ENCODE measurements around the gene NDUFAF3.

Gene NDUFAF3

DNA sequence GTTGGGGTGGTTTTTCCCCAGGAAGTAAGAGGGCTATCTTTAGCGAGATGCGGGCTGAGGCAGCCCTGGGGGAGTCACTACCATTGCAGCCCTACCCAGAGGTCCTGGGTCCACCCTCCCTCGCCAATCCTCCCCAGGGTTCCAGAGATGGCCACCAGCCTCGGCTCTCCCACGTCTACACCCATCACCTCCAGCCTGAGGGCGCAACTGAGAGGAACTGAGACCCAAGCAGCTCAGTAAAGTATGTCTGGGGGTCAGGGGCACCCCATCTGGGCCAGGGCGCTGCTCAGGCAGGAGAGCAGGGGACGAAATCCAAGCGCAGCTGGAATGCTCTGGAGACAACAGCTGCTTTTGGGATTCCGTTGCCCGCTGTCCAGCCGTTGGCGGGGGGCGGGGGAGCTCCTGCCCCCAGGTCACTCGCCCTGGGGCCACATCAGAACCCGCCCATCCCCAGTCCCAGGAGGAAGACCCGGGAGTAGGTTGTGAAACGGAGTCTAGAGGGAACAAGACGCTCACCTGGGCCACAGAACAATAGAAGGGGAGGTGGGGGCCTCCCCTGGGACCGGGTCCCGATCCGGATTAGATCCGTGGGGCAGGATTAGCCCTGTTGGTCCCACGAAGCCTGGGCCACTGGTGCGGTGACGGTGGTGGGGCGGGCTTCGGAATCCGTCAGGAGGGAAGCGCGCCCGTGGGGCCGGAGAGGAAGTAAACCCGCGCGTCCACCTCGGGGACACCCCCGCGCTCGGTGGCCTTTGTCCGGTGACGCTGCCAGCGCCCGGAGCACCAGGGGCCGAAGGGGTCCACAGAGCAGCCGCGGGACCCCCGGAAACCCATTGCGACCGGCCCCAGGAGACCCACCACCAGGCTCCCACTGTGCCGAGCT lies 1.4 kb upstream of the NDUFAF3 start:
- DNase-seq = no peak

DNA sequence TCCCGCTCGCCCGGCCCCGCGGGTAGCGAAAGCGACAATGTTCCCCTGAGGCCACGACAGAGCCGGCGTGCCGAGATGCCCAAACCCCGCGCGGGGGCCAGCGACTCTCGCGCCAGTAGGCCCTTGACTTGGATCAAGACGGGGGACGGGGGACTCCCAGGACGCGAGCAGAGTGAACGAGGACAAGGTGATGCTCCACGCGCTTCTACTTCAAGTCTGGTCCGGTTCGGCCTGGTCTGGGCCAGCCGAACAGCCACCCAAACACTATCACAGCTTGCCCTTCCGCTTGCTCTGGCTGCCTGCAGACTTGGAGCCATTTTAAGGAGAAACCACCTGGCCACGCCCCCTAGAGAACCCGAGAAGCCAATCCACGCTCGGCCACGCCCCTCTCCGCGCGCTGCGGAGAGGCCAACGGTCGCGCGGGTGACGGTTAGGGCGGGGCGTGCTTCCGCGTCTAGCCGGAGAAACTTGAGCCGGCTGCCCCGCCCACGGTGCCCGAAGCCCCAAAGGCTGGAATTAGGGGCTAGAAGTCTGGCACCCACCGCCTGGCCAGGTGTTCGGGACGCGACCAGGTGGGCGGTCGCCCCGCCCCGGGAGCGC lies 608 bp upstream of the NDUFAF3 start:
- DNase-seq = peak; percentile 96

DNA sequence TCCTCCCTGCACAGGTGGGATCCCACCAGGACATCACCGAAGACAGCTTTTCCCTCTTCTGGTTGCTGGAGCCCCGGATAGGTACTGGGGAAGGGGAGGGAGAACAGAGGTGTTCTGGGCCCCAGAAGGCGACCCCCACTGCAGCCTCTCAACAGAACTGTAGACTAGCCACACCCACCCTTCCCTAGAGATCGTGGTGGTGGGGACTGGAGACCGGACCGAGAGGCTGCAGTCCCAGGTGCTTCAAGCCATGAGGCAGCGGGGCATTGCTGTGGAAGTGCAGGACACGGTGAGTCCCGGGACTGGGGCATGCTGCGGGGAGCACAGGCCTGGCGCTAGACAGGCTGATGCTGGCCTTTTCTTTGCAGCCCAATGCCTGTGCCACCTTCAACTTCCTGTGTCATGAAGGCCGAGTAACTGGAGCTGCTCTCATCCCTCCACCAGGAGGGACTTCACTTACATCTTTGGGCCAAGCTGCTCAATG lies 809 bp downstream of the NDUFAF3 start:
- DNase-seq = no peak

DNA sequence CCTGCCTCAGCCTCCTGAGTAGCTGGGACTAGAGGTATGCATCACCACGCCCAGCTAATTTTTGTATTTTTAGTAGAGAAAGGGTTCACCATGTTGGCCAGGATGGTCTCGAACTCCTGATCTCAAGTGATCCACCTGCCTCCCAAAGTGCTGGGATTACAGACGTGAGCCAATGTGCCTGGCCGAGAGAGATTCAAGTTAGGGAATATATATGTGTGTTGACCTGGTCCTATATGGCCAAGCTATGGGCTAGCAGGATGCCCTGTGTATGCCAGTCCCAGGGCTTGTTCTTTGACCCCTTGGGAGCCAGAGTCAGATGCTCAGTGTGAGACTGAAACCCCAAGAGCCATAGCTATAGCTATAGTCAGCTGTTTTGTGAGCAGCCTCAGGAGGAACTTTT lies 1.9 kb downstream of the NDUFAF3 start:
- DNase-seq = no peak

DNA sequence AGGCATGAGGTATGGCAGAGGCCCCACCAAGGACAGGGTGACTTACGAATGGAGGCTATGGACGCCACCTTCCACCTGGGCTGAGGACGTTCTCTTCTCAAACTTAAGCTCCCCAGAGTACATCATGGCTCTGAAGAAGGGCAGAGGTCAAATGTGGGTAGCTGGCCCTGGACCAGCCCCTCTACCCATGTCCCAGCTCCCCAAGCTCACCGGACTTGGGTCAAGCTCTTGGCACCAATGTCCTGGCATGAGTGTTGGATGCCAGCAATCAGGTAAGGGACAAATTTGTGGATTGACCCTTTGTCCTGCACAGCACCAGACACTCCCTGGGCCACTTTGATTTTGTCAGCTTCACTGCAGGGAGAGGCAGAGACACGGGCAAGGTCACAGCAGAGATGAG lies 2.5 kb downstream of the NDUFAF3 start:
- DNase-seq = no peak

DNA sequence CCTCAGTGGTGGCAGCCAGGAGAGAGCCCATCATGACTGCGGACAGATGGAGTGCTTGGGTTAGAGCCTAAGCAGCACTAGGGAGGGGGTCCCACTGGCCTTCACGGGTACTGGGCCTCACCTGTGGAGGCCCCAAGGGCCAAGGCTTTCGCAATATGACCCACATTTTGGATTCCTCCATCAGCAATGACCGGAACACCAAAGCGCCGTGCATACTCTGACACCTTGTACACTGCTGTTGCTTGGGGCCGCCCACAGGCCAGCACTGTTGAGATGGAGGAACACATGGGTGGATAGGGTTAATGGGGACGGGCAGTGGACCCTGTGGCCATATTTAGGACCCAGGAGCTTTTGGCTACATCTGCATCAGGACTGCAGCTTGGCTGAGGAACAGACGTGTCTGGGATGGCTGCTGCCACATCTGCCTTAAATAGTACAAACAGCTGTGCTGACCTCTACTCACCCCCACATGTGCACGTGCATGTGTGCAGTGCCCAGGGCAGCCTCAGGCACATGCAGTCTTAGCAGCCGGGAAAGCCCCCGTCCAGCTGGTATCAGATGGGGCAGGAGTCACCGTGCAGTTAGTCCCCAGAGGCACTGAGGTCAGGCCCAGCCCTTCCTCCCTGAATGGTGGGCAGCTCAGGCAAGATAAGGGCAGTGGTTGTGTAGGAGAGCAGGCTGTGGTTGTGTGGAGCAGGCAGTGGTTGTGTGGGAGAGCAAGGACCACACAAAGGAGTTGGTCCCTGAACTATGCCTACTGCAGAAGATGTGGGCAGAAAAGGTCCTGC lies 3.3 kb downstream of the NDUFAF3 start:
- no peak for DNase-seq

DNA sequence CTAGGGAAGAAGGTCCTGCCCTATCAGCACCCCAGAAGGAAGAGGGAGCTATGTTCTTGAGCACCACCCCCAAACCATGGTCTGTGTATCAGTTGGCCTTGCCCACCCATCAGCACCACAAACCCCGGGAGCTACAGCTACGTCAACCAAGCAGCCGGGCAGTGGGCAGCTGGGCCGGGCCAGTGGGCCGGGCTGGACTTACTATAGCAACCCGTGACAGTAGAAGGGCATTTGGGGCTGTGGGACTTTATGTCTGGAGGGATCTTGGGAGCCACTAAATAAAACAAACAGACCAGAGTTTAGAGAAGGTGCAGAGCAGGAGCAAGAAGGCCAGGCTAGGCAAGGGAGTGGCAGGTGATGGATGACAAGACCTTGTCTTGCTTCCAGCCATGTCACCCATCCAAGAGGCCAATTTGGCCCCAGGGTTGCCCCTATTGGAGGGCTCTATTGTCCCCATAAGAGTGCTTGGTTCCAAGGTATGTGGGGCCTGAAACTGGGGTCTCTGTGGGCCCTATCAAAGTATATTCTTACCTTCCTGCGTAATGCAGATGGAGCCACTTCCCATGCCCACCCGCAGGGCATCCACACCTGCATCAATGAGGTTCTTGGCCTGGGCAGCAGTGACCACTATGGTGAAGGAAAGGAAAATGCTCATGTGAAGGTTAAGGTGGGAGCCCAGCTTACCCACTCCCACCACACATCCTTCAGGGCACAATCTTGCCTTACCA lies 4.0 kb downstream of the NDUFAF3 start:
- DNase-seq = no peak

DNA sequence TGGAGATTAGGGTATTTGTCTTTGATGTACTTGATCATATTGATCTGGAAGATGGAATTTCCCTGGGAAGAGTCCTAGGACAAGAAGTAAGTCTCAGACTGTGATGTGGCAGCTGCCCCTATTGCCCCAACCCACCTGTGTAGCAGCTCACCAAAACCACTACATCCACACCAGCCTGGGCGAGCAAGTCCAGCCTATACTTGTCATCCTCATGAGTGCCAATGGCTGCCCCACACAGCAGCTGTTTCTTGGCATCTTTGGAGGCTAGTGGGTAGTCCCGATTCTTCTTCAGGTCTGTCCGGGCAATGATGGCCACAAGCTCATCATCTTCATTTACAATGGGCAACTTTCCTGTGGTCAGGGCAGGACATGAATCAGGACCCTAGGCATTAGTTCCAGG lies 4.6 kb downstream of the NDUFAF3 start:
- DNase-seq = no peak

DNA sequence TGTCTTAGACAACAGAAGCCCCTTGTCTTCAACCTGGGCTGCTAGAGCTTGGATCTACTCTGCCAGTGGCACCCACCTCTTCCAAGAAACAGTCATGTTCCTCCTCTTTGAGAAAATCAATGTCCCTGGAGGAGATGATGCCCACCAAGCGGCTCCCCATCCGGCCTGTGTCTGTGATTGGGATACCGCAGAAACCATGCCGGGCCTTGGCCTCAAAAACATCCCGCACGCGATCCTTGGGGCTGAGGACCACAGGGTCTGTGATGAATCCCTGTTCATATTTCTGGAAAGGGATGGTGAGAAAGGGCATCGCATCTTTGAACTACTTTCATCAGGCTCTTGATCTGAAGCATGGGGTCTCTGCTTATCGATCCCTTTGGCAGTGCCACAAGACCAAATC lies 5.7 kb downstream of the NDUFAF3 start:
- DNase-seq = no peak

DNA sequence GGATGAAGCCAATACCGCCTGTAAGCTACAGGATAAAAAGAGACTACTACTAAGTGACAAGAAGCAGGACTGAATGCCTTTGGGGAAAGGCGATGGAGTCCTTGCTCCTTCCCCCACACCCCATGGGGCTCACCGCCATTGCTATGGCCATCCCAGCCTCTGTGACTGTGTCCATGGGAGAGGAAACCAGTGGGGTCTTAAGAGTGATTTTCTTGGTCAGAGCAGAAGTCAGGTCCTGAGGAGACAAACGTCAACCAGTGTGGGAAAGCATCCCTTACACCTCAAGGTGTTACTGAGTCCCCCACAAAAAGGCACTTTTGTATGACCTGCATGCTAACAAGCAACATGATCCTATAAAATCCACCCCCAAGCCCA lies 6.4 kb downstream of the NDUFAF3 start:
- no peak for DNase-seq

DNA sequence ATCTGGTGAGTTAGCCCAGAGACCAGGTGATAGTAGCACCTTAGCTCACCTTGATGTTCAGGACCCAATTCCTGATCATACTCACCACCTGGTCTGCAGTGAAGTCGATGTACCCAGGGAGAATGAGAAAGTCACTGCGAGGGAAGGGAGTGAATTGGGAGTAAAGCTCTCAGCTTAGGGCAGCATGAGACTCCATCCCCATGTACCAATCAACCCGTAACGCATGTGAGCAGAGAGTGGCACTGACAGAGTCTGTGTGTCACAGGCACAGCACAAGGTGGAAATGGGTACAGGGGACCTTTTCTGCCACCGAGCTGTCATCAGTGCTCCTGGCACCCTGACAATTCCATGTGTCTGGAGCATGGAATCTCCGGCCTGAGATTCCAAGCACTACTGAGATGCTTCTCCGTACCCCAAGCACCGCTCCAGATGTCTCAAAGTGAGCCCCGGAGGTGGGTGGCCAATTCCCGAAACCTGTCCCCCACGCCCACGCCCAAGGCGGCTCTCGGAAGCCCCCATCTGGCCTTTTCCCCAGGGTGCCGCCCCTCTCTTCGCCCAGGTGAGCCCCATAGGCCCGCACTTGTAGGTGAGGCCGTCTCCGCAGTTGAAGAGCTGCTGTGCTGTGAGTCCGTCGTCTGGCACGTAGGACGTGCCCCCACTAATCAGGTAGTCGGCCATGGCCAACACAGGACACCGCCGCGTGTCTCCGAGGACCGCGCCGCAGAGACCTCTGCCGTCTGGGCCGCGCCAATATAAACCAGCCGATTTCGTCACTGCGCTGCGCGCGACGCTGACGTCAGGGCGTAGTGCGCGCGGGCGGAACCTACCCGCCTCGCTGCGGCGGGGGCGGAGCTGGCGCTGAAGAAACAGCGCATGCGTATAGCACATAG lies 7.0 kb downstream of the NDUFAF3 start, which contains the start of gene IMPDH2:
IMPDH2 (minus strand) TSS at position 726 of the 890 bp plus-strand sequence; CDS start at position 678, 48 bp downstream.
- peak; percentile 84 for DNase-seq

DNA sequence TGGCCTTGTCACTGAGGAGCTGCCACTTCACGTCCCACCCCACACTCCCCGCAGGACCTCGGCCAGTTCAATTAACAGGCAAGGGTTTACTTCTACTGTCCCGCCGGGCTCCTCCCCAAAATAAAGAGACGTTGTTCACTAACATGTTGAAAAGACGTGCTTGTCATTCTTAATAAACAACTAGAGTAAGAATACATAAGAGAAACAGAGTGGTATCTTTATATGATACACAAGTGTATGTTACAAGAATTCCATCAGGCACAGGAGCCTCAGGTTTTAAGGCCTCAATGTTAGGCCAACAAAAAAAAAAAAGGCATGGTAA lies 7.6 kb downstream of the NDUFAF3 start:
- no peak for DNase-seq

DNA sequence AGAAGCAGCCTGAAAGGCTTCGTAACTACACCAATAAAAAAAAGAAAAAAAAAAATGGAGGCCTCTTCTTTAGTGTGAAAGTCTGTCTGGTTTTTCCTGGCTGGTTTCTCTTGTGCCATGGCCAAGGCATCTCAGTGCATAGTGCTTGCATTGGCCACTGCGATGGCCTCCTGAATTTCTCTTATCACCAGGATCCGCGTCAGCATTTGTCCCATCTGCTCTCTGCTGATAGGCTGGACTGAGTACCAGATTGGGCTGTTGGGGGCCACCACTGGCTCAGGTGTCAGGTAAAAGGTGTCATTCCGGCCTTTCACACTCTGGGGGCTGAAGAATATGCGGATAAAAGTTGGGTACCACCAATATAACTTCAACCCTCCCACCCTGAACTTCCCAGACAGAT lies 8.4 kb downstream of the NDUFAF3 start:
- no peak for DNase-seq

DNA sequence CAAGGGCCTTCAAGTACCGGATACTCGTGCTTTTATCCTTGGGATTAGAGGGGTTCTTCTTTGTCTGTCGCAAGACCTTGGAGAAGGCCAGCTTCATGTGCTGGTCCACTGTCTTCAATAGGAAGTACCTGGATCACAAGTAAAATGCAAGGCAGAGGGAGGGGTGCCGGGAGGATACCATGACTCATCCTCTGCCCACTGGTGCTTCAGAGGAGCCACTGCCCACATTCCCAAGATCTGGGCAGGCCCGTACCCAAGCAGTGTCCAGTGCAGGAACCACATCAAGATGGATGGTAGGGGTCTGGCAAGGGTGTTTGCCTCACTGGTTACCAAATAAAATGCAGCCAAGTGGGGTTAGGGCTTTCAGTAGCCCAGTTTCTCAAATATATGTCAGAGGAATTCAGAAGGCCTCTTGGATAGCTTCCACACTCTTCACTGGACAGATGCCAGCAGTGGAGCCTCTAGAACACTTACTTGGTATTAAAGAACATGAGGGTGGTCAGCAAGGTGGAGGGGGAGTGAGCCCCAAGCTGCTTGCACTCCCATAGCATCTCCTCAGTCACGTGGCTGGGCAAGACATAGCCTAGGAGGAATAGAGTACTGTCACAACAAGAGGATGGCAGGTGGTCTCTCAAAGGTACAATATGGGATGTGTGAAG lies 10.9 kb downstream of the NDUFAF3 start:
- DNase-seq = no peak

DNA sequence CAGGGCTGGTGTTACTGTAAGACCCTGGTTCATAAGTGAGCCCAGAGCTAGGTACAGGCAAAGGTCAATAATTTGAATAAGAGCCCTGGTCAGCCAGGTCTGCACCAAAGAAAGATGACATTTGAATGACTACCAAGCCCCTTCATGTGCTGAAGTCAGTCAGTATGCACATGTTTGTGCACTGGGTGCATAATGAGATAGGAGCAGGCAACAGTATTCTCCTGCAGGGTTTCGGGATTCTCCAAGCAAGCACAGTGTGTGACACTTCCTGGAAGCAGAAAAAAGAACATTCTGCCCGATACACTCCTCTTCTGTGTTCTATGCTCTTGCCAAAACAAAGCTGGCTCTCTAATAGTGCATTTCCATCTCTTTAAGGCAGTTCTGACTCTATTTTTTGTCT lies 12.7 kb downstream of the NDUFAF3 start:
- DNase-seq = no peak

DNA sequence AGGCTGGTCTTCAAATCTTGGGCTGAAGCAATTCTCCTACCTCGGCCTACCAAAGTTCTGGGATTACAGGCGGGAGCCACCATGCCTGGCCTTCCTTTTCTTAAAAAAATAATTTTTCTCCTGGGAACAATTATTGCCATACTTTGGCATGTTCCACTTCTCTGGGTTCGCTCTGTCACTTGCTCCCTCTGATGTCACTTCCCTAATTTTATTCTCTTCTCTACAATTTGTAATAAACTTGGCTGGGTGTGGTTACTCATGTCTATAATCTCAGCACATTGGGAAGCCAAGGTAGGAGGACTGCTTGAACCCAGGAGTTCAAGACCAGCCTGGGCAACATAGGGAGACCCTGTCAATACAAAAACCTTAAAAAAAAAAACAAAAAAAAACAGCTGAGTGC lies 13.4 kb downstream of the NDUFAF3 start:
- no peak for DNase-seq

DNA sequence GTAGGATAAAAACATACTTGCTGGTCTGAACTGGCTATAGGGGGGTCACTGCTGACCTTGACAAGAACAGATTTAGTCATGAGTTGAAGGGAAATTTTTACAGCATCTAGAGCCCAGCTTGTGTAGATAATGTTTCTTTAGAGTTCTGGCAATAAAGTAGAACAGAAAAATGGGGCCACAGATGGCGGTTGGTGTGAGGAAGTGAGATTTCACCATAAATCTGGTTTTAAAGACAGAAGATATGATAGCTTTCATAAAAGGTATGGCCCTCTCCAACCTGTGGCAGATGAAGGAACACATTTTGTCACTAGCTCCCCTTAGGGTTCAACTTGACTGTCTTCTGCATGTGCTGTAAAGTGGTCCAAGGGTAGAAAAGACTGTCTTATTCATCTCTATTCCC lies 31.6 kb downstream of the NDUFAF3 start:
- no peak for DNase-seq

DNA sequence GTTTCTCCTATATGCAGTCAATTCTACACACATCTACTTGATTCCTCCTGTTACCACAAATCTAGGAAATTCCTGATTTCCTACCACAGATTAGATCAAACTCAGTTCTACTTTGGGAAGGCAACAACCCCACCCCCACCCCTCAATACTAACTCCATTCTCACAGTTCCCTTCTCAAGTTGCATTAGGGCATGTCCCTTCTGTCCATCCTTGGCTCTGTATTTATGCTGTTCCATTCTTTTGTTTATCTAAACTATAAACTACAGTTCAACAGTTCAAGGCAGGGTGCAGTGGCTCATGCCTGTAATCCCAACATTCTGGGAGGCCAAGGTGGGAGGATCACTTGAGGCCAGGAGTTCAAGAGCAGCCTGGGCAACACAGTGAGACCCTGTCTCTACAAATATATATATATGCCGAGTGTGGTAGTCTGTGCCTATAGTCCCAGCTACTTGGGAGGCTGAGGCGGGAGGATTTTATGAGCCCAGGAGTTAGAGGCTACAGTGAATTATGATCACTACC lies 32.5 kb downstream of the NDUFAF3 start:
- no peak for DNase-seq

DNA sequence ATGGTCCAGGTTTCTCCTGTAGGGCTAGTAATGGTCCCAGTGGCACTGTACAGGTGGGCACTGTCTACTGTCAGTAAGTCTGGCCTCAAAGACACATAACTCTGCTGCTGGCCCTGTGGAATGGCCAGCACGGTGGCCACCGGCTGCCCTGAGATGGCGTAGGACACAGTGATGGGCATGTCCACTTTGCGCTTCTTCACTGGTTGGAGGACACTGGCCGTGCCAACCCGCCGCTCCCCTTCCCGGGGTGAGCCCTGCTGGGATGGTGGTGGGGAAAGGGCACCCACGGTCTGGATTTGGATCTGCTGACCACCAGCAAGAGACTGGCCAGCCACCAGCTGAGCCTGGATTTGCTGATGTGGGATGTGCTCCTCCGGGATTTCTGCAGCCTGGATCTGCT lies 35.3 kb downstream of the NDUFAF3 start:
- DNase-seq = no peak

DNA sequence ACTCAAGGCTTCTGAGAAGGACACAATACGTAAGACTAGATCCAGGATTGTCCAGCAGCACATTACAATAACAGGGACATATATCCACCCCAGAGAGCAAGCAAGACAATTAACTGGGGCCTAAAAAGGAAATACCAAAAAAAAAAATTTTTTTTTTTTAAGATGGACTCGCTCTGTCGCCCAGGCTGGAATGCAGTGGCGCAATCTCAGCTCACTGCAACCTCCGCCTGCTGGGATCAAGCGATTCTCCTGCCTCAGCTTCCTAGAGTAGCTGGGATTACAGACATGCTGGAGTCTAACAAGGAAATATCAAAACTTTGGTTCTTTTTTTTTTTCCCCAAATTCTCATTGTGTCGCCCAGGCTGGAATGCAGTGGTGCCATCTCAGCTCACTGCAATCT lies 36.1 kb downstream of the NDUFAF3 start:
- DNase-seq = no peak

Data from COR-L47 (cell line).